ENCODE results near the gene REG1B.

- TF ChIP-seq YY1 (IDR thresholded peaks at IDR 0.05; ENCODE audit: insufficient read depth, insufficient read length) (no peak), SUZ12 (IDR thresholded peaks at IDR 0.05; ENCODE audit: extremely low read depth, insufficient read depth, insufficient read length) (no peak)
These were observed 17.5 kb upstream of the REG1B start for GRCh38 chr2:79105259-79105658.

Measured in NT2/D1 (cell line).